Neural progenitor cell (in vitro differentiated cells): ENCODE results near the gene NCAPG2. TPM values are rescaled to one million over a fixed set of nuclear protein-coding genes. Genes with fewer than 3 reads are reported as not detected.
A peak's percentile ranks its signal among the peaks of the same experiment; 100 is the strongest.

ENCODE experiments used
- DNase-seq: peaks from one replicate; pipeline ENCODE4 v3.0.0-alpha.2; 2016; ENCODE audit warnings: low spot score
- H2AFZ ChIP-seq: fragments of 200-600 bp; sonication (generic); replicated peaks from 2 replicates; pipeline ENCODE4 v1.6.1; 2016; ENCODE audit warnings: antibody characterized with exemption
- H3F3A ChIP-seq: fragments of 200-600 bp; sonication (generic); 2 replicates; pipeline ENCODE4 v1.6.1; 2016; ENCODE audit warnings: antibody characterized with exemption, low read depth
- H3K27ac ChIP-seq: fragments of 200-600 bp; sonication (generic); 2 replicates; pipeline ENCODE4 v1.5.1; 2016; ENCODE audit warnings: mild to moderate bottlenecking
- H3K27me3 ChIP-seq: fragments of 200-600 bp; sonication (generic); 2 replicates; pipeline ENCODE4 v1.6.1; 2016; ENCODE audit warnings: mild to moderate bottlenecking, moderate library complexity
- H3K36me3 ChIP-seq: fragments of 200-600 bp; sonication (generic); 2 replicates; pipeline ENCODE4 v1.5.1; 2016
- H3K4me1 ChIP-seq: fragments of 200-600 bp; sonication (generic); 2 replicates; pipeline ENCODE4 v1.6.1; 2016; ENCODE audit warnings: mixed run types
- H3K4me2 ChIP-seq: fragments of 200-600 bp; sonication (generic); 2 replicates; pipeline ENCODE4 v1.6.1; 2016
- H3K4me3 ChIP-seq: fragments of 200-600 bp; sonication (generic); 2 replicates; pipeline ENCODE4 v1.5.1; 2016
- H3K79me2 ChIP-seq: fragments of 200-600 bp; sonication (generic); 2 replicates; pipeline ENCODE4 v1.6.1; 2016; ENCODE audit warnings: low read depth
- H3K9ac ChIP-seq: fragments of 200-600 bp; sonication (generic); 2 replicates; pipeline ENCODE4 v1.6.1; 2016
- H3K9me3 ChIP-seq: fragments of 200-600 bp; sonication (generic); 2 replicates; pipeline ENCODE4 v1.5.1; 2016; ENCODE audit warnings: low read depth
- H4K20me1 ChIP-seq: fragments of 200-600 bp; sonication (generic); 2 replicates; pipeline ENCODE4 v1.6.1; 2016; ENCODE audit warnings: low read depth
- H3K27ac Mint-ChIP-seq: 3 replicates; pipeline ENCODE4 v1.8.0; 2021; ENCODE audit warnings: mixed read lengths
- H3K27me3 Mint-ChIP-seq: 2 replicates; pipeline ENCODE4 v1.8.0; 2022; ENCODE audit warnings: low read depth, mild to moderate bottlenecking, inconsistent platforms, moderate library complexity, mixed read lengths; ENCODE audit not compliant: insufficient read depth
- H3K36me3 Mint-ChIP-seq: 3 replicates; pipeline ENCODE4 v1.8.0; 2021; ENCODE audit warnings: mixed read lengths
- H3K4me1 Mint-ChIP-seq: 3 replicates; pipeline ENCODE4 v1.8.0; 2021; ENCODE audit warnings: mixed read lengths
- H3K4me3 Mint-ChIP-seq: 3 replicates; pipeline ENCODE4 v1.8.0; 2021; ENCODE audit warnings: mild to moderate bottlenecking, moderate library complexity, mixed read lengths
- H3K9me3 Mint-ChIP-seq: 3 replicates; pipeline ENCODE4 v1.8.0; 2020; ENCODE audit warnings: mixed read lengths
- EZH2 ChIP-seq: fragments of 200-600 bp; sonication (generic); IDR thresholded peaks from 2 replicates; pipeline ENCODE4 v1.6.1; 2017; ENCODE audit warnings: antibody characterized with exemption, mild to moderate bottlenecking, moderate library complexity
- EZH2phosphoT487 ChIP-seq: fragments of 200-600 bp; sonication (generic); IDR thresholded peaks from 2 replicates; pipeline ENCODE4 v1.6.1; 2017; ENCODE audit warnings: antibody characterized with exemption
- total RNA-seq: library from RNA; depleted of rRNA; stranded (reverse); fragments of >200 nt; gene quantifications from 2 replicates; pipeline ENCODE4 v1.2.3, GENCODE V29; 2015; ENCODE audit warnings: low replicate concordance
- TF ChIP-seq, protein P1 (sequence below): fragments of 200-600 bp; sonication (generic); IDR thresholded peaks from 2 replicates; pipeline ENCODE4 v1.5.1; 2017; ENCODE audit warnings: antibody characterized with exemption, mild to moderate bottlenecking

The NCAPG2 gene
- total RNA-seq, 1 donor from 2014 or later, result 89.6 TPM

DNA sequence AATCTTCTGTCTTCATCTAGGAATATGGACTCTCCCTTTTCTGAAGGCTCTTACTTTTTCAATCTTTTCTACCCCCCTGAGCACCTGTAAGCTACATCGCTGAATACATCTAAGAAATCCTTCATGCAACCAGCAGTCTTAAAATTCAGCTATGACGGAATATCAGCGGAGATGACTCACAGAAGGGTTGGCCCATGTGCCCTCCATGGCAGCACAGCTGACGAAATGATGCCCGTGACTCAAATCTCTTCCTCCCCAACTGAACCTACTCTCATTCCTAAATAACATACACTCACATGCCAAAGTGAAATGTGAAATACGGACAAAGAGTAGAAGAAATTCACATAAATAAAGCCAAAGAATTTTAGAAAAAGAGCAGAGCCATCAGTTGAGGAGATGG lies 30.3 kb upstream of the NCAPG2 start:
- Histone ChIP-seq H3K79me2 (no peaks in the 10 kb centered on the region), H2AFZ (no peak overlapping the region), H3K27me3 (no peaks in the 10 kb centered on the region), H3K4me3 (no peak overlapping the region), H4K20me1 (no peaks in the 10 kb centered on the region), H3F3A (no peaks in the 10 kb centered on the region), H3K36me3 (peaks cover 7% of the 10 kb centered on the region), H3K4me2 (no peak overlapping the region), H3K9ac (no peak overlapping the region), H3K27ac (no peak overlapping the region), H3K9me3 (no peaks in the 10 kb centered on the region), H3K4me1 (no peaks in the 10 kb centered on the region)
- Mint-ChIP-seq H3K4me3 (no peak overlapping the region), H3K4me1 (peaks cover 10% of the 10 kb centered on the region), H3K36me3 (peaks cover 24% of the 10 kb centered on the region), H3K27ac (no peak overlapping the region), H3K9me3 (no peaks in the 10 kb centered on the region), H3K27me3 (no peaks in the 10 kb centered on the region)
- TF ChIP-seq, protein P1, sequence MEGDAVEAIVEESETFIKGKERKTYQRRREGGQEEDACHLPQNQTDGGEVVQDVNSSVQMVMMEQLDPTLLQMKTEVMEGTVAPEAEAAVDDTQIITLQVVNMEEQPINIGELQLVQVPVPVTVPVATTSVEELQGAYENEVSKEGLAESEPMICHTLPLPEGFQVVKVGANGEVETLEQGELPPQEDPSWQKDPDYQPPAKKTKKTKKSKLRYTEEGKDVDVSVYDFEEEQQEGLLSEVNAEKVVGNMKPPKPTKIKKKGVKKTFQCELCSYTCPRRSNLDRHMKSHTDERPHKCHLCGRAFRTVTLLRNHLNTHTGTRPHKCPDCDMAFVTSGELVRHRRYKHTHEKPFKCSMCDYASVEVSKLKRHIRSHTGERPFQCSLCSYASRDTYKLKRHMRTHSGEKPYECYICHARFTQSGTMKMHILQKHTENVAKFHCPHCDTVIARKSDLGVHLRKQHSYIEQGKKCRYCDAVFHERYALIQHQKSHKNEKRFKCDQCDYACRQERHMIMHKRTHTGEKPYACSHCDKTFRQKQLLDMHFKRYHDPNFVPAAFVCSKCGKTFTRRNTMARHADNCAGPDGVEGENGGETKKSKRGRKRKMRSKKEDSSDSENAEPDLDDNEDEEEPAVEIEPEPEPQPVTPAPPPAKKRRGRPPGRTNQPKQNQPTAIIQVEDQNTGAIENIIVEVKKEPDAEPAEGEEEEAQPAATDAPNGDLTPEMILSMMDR, result no peak
- TF ChIP-seq EZH2 (no peak), EZH2phosphoT487 (no peak)
- DNase-seq, result no peak

DNA sequence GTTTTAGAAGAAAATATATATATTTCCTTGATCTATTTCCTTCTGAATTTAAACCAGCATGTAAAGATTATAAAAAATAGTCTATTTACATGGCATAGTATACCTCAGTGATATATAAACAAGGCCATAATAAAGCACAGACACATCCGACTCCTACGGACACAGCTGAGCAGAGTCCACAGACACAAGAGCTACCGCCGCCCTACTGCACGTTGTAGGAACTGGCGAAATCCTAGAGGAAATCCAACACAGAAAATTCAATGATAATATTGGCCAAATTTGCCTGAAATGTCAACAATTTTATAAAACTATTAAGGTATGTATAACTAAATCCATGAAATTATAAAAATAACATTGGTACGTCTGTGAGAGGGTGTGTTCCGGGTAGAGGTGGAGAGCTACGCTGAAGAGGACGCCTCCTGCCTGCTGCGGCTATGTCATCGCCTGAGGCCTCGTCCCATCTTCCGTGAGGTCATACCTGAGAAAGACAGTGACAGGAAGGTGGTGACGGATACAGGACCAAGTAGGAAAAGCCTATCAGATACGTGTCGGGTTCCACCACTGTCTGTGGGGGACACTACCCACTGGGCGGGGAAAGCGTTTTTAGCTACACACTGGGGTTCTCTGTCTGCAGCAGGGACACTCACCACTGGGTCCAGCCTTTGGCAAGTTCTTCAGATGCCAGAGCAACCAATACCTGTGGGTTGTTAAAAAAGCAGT lies 29.3 kb upstream of the NCAPG2 start:
- Histone ChIP-seq H3K4me2 (no peak overlapping the region), H3K9ac (no peak overlapping the region), H3F3A (no peaks in the 10 kb centered on the region), H3K4me1 (no peaks in the 10 kb centered on the region), H3K36me3 (peaks cover 7% of the 10 kb centered on the region), H3K4me3 (no peak overlapping the region), H3K79me2 (no peaks in the 10 kb centered on the region), H3K27me3 (no peaks in the 10 kb centered on the region), H3K9me3 (no peaks in the 10 kb centered on the region), H3K27ac (no peak overlapping the region), H2AFZ (no peak overlapping the region), H4K20me1 (no peaks in the 10 kb centered on the region)
- no peak for DNase-seq
- TF ChIP-seq, protein P1, result peak; percentile 15
- no peak for TF ChIP-seq EZH2phosphoT487
- Mint-ChIP-seq H3K4me3 (no peak overlapping the region), H3K9me3 (no peaks in the 10 kb centered on the region), H3K4me1 (peaks cover 10% of the 10 kb centered on the region), H3K36me3 (peaks cover 25% of the 10 kb centered on the region), H3K27ac (no peak overlapping the region), H3K27me3 (peaks cover 2% of the 10 kb centered on the region)

DNA sequence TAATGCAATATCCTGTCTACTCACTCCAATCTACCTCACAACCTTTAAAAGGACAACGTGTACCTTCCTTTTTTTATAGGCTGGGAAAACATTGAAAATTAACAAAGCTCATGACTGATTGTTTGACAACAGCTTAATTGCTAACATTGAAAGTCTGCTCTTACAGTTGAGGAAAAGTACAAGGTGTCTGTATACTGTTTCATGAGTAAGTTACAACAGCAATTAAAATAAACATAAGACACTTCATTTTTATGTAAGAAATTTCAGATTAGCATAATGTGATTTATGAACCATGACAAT lies 28.6 kb upstream of the NCAPG2 start:
- TF ChIP-seq EZH2phosphoT487 (no peak), EZH2 (no peak)
- TF ChIP-seq, protein P1, result no peak
- Mint-ChIP-seq H3K9me3 (no peaks in the 10 kb centered on the region), H3K4me3 (no peak overlapping the region), H3K27me3 (peaks cover 2% of the 10 kb centered on the region), H3K27ac (no peak overlapping the region), H3K36me3 (peaks cover 22% of the 10 kb centered on the region), H3K4me1 (peaks cover 10% of the 10 kb centered on the region)
- Histone ChIP-seq H3K36me3 (peaks cover 7% of the 10 kb centered on the region), H3K27ac (no peak overlapping the region), H3K79me2 (no peaks in the 10 kb centered on the region), H3K4me1 (no peaks in the 10 kb centered on the region), H3K9ac (no peak overlapping the region), H3K4me3 (no peak overlapping the region), H3K4me2 (no peak overlapping the region), H3F3A (no peaks in the 10 kb centered on the region), H3K27me3 (no peaks in the 10 kb centered on the region), H2AFZ (no peak overlapping the region), H3K9me3 (no peaks in the 10 kb centered on the region), H4K20me1 (no peaks in the 10 kb centered on the region)
- no peak for DNase-seq
